H1 (cell line): ENCODE measurements around the gene HMX1. TPM values are rescaled to one million over a fixed set of nuclear protein-coding genes. Genes with fewer than 3 reads are reported as not detected.

ENCODE experiments used
- CBX8 ChIP-seq: fragments of 300-800, 300-1000 bp; sonication (generic); IDR thresholded peaks from 2 replicates; pipeline ENCODE4 v1.7.1; 2016; ENCODE audit warnings: low read depth, low read length, borderline replicate concordance
- CHD7 ChIP-seq: fragments of 300-600 bp; sonication (generic); IDR thresholded peaks from 2 replicates; pipeline ENCODE4 v1.7.1; 2012; ENCODE audit warnings: low read length, moderate library complexity, mild to moderate bottlenecking, inconsistent platforms; ENCODE audit not compliant: insufficient replicate concordance
- E2F6 ChIP-seq: IDR thresholded peaks from 2 replicates; pipeline ENCODE4 v1.6.1; 2012; ENCODE audit warnings: inconsistent platforms
- EGR1 ChIP-seq: IDR thresholded peaks from 2 replicates; pipeline ENCODE4 v1.6.1; 2011; ENCODE audit warnings: low read depth, low read length, borderline replicate concordance
- EZH2 ChIP-seq: fragments of 200-600 bp; sonication (generic); IDR thresholded peaks from 2 replicates; pipeline ENCODE4 v1.7.1; 2012; ENCODE audit warnings: low read depth, mild to moderate bottlenecking, moderate library complexity, low read length, inconsistent platforms; ENCODE audit not compliant: severe bottlenecking
- GTF2F1 ChIP-seq: IDR thresholded peaks from 2 replicates; pipeline ENCODE4 v1.6.1; 2012; ENCODE audit warnings: low read depth, low read length, improper control_type of control experiment, borderline replicate concordance
- MAFK ChIP-seq: IDR thresholded peaks from 2 replicates; pipeline ENCODE4 v1.6.1; 2012; ENCODE audit warnings: low read depth, mild to moderate bottlenecking, improper control_type of control experiment, low read length
- NRF1 ChIP-seq: IDR thresholded peaks from 2 replicates; pipeline ENCODE4 v1.6.1; 2011; ENCODE audit warnings: mild to moderate bottlenecking, low read depth, low read length, improper control_type of control experiment
- SP2 ChIP-seq: IDR thresholded peaks from 2 replicates; pipeline ENCODE4 v1.6.1; 2012; ENCODE audit warnings: mild to moderate bottlenecking, low read length, inconsistent platforms
- SP4 ChIP-seq: IDR thresholded peaks from 2 replicates; pipeline ENCODE4 v1.6.1; 2012; ENCODE audit warnings: low read length, inconsistent platforms
- polyA plus RNA-seq, 7 experiments: library from polyadenylated mRNA; depleted of rRNA in 3 of 7; stranded (reverse) in 5 of 7; unstranded in 2 of 7; fragments of >200 nt in 5 of 7; fragments of 200-250 nt in 2 of 7; gene quantifications; 1 replicate in 5 of 7; 2 replicates in 1 of 7; 4 replicates in 1 of 7; pipeline versions ENCODE4 v1.2.1 to v1.2.3, GENCODE V29; 2011 to 2013; ENCODE audit warnings: missing spikeins in 2 of 7, mixed read lengths in 2 of 7
- total RNA-seq: library from RNA; stranded (reverse); fragmentation: NEBNext Ultra II Directional; extraction: Animal tissue kit (Norgen Biotek cat#: 25700); gene quantifications from 2 replicates; pipeline ENCODE4 v1.2.1, GENCODE V29; 2021

Gene HMX1
- total and polyA plus RNA-seq, 2 of the 8 experiments (the other 6 are each of a cell fraction or from before 2014, with no cell fraction given): 0.26 TPM; not detected in 1

DNA sequence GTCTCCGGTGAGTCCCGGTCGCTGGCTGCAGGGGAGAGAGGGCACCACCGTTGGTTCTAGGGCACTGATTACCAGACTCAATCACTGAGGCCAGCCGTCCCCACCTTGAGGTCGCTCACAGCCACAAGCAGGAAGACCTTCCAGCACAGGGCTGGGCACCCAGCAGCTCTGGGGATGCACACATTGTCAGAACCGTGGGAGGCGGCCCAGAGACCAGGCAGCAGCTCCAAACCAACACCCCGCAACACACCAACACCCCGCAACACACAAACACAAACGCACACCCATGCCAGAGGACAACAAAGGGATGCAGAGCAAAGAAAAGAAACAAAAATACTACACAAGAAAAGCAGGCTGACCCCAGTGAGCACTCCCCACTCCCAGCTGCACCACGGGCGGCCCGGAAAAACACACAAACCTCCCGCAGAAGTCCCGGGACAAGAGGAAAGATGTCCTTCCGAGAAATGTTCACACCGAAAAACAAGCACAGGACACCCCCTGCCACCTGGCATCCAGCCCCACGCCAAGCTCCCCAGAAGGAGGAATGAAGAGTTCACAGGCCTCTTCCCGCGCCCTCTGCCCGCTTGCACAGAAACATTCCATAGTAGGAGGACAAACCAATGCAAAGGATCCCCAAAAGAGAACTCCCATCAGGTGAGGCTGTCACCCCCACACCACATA, 3.2 kb downstream of the HMX1 start (continued):
- no peak for TF ChIP-seq CHD7
- no peak for TF ChIP-seq E2F6
- no peak for TF ChIP-seq GTF2F1
- TF ChIP-seq SP2: no peak
- TF ChIP-seq EGR1: no peak
- TF ChIP-seq NRF1: no peak
- peak; percentile 88; the same call in 1 of the 2 replicates for TF ChIP-seq CBX8
- peak; percentile 91 for TF ChIP-seq EZH2
- TF ChIP-seq MAFK: no peak
- no peak for TF ChIP-seq SP4
